SU-DHL-6 (cell line): ENCODE measurements around the gene SMTN.

Source experiments
- H2AFZ ChIP-seq: fragments of 200-600 bp; sonication (generic); 2 replicates; pipeline ENCODE4 v1.6.1; 2014; ENCODE audit warnings: low read depth, mild to moderate bottlenecking, moderate library complexity, mixed read lengths, antibody characterized with exemption, low read length; ENCODE audit not compliant: severe bottlenecking
- H3F3A ChIP-seq: fragments of 200-600 bp; shearing (Covaris generic); 2 replicates; pipeline ENCODE4 v1.6.0; 2016; ENCODE audit warnings: antibody characterized with exemption, mild to moderate bottlenecking; ENCODE audit not compliant: insufficient read depth
- H3K27ac ChIP-seq: fragments of 200-600 bp; sonication (generic); 2 replicates; pipeline ENCODE4 v1.5.1; 2016; ENCODE audit warnings: low read depth, mild to moderate bottlenecking, low read length, moderate library complexity, mixed read lengths
- H3K27me3 ChIP-seq: fragments of 200-600 bp; sonication (generic), shearing (Covaris generic); 2 replicates; pipeline ENCODE4 v1.6.0; 2014; ENCODE audit warnings: mild to moderate bottlenecking, low read length
- H3K36me3 ChIP-seq: fragments of 200-600 bp; sonication (generic); 2 replicates; pipeline ENCODE4 v1.6.1; 2014; ENCODE audit warnings: mild to moderate bottlenecking, low read length, mixed read lengths
- H3K4me2 ChIP-seq: fragments of 300-600, 200-600 bp; shearing (Covaris generic), sonication (generic); 2 replicates; pipeline ENCODE4 v1.6.0; 2014; ENCODE audit warnings: low read length, low read depth, mild to moderate bottlenecking; ENCODE audit not compliant: poor library complexity, severe bottlenecking
- H3K4me3 ChIP-seq: fragments of 200-600 bp; sonication (generic); 2 replicates; pipeline ENCODE4 v1.5.1; 2014; ENCODE audit warnings: antibody characterized with exemption, low read length, mild to moderate bottlenecking, mixed read lengths; ENCODE audit not compliant: insufficient read depth, poor library complexity, severe bottlenecking
- H3K79me2 ChIP-seq: fragments of 200-600 bp; sonication (generic); 2 replicates; pipeline ENCODE4 v1.6.1; 2014; ENCODE audit warnings: mild to moderate bottlenecking, low read length, moderate library complexity; ENCODE audit not compliant: insufficient read depth
- H3K9ac ChIP-seq: fragments of 200-600 bp; sonication (generic); 2 replicates; pipeline ENCODE4 v1.7.0; 2014; ENCODE audit warnings: mild to moderate bottlenecking, low read length
- H3K9me2 ChIP-seq: fragments of 200-600 bp; sonication (generic); replicated peaks from 2 replicates; pipeline ENCODE4 v1.6.1; 2014; ENCODE audit warnings: low read length; ENCODE audit not compliant: insufficient read depth
- H3K9me3 ChIP-seq: fragments of 200-600 bp; sonication (generic); 2 replicates; pipeline ENCODE4 v1.6.1; 2014; ENCODE audit warnings: low read length, mixed read lengths; ENCODE audit not compliant: insufficient read depth
- H4K20me1 ChIP-seq: fragments of 200-600 bp; sonication (generic); 2 replicates; pipeline ENCODE4 v1.6.1; 2014; ENCODE audit warnings: low read depth, mild to moderate bottlenecking, antibody characterized with exemption, low read length, moderate library complexity, mixed read lengths
- EZH2phosphoT487 ChIP-seq: fragments of 200-600 bp; sonication (generic), shearing (Covaris generic); conservative IDR thresholded peaks from 2 replicates; pipeline ENCODE4 v1.6.1; 2018; ENCODE audit warnings: mild to moderate bottlenecking, antibody characterized with exemption, low read length, moderate library complexity, mixed read lengths
- TF ChIP-seq, protein P1 (sequence below): fragments of 200-600 bp; sonication (generic); IDR thresholded peaks from one replicate; pipeline ENCODE4 v1.5.1; 2017; ENCODE audit warnings: antibody characterized with exemption, mild to moderate bottlenecking, low read length, moderate library complexity; ENCODE audit not compliant: insufficient read depth, poor library complexity, severe bottlenecking

Gene SMTN

DNA sequence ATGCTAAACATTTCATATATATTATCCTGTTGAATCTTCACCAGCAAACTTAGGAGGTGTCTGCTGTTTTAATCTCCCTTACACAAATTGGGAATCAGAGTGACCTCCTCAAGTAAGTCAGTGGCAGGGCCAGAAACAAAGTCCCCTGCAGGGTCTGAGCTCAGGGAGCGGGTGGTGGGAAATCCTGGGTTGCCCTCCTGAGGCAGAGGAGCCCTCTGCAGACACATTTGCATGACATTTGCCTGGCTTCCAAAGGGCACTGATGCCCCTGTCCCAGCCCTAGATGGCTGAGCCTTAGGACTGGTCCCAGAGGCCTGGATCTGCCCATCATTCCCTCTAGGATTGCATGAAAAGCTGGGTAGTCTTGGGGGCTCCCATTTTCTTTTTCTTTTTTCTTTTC lies 39.5 kb downstream of the SMTN start:
- no peak for TF ChIP-seq EZH2phosphoT487
- TF ChIP-seq, protein P1, sequence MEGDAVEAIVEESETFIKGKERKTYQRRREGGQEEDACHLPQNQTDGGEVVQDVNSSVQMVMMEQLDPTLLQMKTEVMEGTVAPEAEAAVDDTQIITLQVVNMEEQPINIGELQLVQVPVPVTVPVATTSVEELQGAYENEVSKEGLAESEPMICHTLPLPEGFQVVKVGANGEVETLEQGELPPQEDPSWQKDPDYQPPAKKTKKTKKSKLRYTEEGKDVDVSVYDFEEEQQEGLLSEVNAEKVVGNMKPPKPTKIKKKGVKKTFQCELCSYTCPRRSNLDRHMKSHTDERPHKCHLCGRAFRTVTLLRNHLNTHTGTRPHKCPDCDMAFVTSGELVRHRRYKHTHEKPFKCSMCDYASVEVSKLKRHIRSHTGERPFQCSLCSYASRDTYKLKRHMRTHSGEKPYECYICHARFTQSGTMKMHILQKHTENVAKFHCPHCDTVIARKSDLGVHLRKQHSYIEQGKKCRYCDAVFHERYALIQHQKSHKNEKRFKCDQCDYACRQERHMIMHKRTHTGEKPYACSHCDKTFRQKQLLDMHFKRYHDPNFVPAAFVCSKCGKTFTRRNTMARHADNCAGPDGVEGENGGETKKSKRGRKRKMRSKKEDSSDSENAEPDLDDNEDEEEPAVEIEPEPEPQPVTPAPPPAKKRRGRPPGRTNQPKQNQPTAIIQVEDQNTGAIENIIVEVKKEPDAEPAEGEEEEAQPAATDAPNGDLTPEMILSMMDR = no peak
- H3K79me2 ChIP-seq = no peaks in the 10 kb centered on the region
- no peaks in the 10 kb centered on the region for H3K36me3 ChIP-seq
- H3K4me3 ChIP-seq = no peak overlapping the region
- H3F3A ChIP-seq = no peaks in the 10 kb centered on the region
- no peaks in the 10 kb centered on the region for H3K9me3 ChIP-seq
- no peaks in the 10 kb centered on the region for H3K27me3 ChIP-seq
- H3K4me2 ChIP-seq = no peak overlapping the region
- no peak overlapping the region for H2AFZ ChIP-seq
- no peaks in the 10 kb centered on the region for H3K9me2 ChIP-seq
- H4K20me1 ChIP-seq = no peaks in the 10 kb centered on the region
- no peak overlapping the region for H3K27ac ChIP-seq
- no peak overlapping the region for H3K9ac ChIP-seq

DNA sequence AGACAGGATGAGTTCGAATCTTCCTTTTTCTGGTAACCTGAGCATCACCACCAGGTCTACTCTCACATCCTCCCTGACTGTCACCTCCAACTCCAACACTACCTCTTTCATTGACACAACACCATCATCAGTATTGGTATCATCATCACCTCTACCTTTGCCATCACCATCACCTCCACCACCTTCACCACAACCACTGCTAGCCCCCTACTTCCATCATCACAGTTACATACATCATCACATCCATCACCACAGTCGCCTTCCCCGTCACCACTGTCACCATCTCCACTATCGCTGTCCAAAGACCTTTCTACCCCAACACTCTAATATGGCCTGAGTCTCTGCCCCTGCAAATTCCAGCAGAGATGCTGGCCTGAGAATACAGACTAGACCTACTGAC lies 40.3 kb downstream of the SMTN start:
- Histone ChIP-seq H3K79me2 (no peaks in the 10 kb centered on the region), H3K27me3 (no peaks in the 10 kb centered on the region), H3K4me2 (no peak overlapping the region), H3K36me3 (no peaks in the 10 kb centered on the region), H2AFZ (no peak overlapping the region), H3F3A (no peaks in the 10 kb centered on the region), H3K27ac (no peak overlapping the region), H3K9ac (no peak overlapping the region), H3K9me2 (no peaks in the 10 kb centered on the region), H4K20me1 (no peaks in the 10 kb centered on the region), H3K4me3 (no peak overlapping the region), H3K9me3 (no peaks in the 10 kb centered on the region)
- TF ChIP-seq, protein P1 = no peak
- no peak for TF ChIP-seq EZH2phosphoT487

DNA sequence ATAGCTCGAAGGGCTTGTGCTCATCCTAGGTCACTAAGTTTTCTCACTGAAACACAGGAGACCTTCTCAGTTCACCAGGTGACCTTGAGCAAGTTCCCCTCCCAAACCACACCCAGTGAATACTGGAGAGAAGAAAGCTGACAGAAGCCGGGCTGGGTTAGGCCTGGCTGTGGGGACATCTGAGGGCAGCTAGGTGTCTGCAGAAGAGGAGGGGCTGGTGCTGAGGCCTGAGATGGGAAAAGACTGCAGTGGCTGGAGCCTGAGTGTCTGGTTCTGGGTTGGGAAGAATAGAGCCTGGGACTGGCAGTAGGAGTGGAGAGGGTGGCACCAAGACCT lies 41.0 kb downstream of the SMTN start:
- Histone ChIP-seq H3K79me2 (no peaks in the 10 kb centered on the region), H3K9me2 (no peaks in the 10 kb centered on the region), H2AFZ (no peak overlapping the region), H3K4me2 (no peak overlapping the region), H4K20me1 (no peaks in the 10 kb centered on the region), H3K27ac (no peak overlapping the region), H3F3A (no peaks in the 10 kb centered on the region), H3K36me3 (no peaks in the 10 kb centered on the region), H3K27me3 (no peaks in the 10 kb centered on the region), H3K4me3 (no peak overlapping the region), H3K9me3 (no peaks in the 10 kb centered on the region), H3K9ac (no peak overlapping the region)
- TF ChIP-seq, protein P1 = no peak
- no peak for TF ChIP-seq EZH2phosphoT487
